GM21619 (cell line): Measurements from ENCODE around the gene RAB25.
A peak's percentile ranks its signal among the peaks of the same experiment; 100 is the strongest.

Source experiments
- ATAC-seq: cut with Tn5 transposase; IDR thresholded peaks from one replicate; pipeline ENCODE4 v1.9.1; 2021; ENCODE audit not compliant: unreplicated experiment

RAB25 gene

GRCh38 chr1:156100205-156100995 lies 39.4 kb downstream of the RAB25 start:
- ATAC-seq, result no peak

DNA sequence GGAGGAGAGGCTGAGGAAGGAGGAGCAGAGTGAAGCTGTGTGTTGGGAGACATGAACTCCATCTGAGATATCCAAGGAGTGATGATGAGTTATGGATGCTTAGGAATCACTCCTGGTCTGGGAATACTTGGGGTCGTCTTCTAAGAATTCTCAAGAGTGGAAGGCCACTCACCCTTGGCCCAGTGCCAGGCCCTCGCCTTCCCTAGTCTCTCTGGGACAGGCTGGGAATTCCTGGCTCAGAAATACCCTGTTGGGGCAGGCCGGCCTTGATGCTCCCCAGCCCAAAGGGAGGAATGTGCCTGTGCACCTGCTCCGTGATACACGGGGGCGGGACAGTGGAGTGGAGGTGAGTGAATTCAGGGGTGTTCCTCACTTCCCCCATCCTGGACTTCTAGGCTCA lies 40.9 kb downstream of the RAB25 start:
- ATAC-seq, result no peak

DNA sequence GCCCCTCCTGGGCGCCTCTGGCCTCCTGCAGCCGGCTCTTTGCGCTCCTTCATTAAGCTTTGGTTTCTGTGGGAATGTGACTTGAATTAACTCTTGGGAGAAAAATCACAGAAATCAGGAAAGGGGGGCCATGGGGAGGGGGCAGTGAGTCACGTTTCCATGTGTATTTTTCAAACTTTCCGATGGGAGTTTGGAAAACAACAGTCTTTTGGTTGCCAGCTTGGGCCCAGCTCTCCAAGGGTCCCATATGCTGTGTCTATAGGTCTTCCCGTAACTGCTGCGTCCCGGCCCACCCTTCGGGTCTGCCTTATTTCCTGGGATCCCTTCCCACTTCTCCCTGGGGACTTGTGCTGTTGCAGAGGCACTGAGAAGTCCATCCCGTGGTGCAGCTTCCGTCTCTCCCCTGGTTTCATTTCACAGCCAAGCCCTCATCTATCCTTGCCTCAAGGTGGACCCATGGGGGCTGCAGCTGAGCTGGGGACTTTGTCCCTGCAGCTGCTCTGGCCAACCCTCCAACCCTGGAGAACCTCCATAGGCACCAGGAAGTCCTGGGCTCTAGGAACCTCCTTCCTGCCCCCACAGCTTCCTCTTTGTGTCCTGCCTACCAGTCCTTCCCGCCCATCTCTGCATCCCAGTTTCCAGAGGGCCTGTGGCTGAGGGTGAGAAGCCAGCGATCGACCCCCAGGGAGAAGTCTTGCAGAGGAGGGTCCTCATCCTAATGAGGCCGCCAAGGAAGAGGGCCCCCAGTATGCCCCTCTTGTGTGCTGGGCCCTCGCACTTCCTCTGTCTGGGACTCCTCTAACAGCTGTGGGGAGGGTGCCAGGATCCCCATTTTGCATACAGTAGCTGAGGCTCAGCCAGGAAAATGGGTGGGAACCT lies 41.9 kb downstream of the RAB25 start:
- no peak for ATAC-seq

GRCh38 chr1:156103521-156103947 lies 42.6 kb downstream of the RAB25 start:
- ATAC-seq, result no peak

GRCh38 chr1:156104065-156104810 lies 43.3 kb downstream of the RAB25 start:
- ATAC-seq, result no peak

DNA sequence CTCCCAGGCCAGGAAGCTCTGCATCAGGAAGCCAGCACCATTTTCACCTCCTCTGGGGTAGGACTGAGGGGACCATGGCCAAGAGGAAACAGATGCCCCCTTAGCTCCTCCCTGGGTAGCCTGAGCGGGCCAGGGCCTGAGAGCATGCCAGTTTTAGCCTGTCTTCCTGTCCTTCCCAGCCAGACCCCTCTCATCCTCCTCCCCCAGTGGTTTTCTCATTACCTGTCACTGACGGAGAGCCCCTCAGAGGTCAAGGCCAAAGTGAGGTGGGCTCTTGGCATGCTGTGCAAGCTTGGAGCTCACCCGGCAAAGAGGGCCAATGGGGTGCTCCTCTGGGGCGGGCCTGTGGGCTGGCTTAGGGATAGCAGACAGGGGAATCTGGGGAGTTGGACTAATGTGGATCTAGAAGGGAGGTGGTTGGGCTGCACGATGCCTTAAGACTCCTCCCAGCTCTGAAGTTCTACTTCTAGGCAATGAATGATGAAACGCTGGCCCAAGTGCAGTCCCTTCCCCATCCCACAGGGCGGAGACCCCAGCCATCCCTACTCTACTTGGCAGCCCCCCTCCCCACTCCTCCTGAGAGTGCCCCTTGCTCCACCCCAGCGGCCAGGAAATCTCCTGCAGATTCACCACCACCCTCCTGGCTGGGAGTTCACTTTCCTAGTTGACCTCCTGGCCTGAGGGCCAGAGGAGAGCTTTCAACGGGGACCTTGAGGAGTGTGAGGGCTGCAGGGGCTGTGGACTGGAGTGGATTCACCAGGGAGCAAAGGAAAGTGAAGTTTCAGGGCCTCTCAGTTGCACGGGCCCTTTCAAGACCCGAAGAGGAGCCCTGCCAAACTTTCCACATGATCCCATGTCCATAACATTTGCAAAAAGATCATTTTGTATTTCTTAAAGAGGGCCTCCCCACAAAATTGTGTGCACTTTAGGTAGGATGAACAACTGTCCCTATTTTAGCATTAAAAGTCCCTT lies 44.2 kb downstream of the RAB25 start:
- ATAC-seq, result no peak

DNA sequence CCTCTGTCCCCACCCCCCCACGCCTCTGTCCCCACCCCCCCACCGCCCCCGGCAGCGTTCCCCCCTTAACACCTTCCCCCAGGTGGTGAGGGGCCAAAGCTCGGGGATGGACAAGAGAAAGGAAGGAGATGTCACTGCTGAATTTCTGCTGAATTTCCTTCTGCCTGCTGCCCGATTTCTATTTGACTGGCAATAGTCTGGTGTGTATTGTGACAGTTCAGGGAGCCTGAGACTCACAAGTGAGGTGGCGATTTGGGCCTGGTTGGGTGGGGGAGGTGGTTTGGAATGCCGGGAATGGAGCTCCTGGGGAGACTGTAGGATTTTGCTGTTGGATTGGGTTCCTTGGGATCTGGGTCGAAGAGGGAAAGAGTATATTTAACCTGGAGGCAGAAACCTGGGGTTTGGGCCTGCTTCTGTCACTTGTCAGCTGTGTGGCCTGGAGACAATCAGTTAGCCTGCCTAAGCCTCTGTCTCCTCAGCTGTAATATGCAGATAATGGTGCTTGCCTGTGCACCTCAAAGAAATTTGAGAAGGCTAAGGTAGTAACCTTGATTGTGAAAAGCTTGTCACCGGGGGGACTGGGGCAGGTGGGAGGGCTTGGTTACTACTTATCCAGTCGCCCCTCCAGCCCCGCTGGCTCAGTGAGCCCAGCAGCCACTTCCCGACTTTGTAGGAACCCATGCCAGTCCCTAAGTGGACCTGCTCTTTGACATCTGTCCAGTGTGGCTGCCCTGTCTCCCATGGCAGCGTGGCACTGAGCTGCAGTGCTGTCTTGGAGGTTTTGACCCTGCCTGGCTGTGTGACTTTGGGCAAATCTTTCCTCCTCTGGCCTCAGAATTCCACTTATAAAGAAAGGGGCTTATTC lies 45.9 kb downstream of the RAB25 start:
- no peak for ATAC-seq

GRCh38 chr1:156108057-156108456 lies 47.1 kb downstream of the RAB25 start:
- no peak for ATAC-seq

DNA sequence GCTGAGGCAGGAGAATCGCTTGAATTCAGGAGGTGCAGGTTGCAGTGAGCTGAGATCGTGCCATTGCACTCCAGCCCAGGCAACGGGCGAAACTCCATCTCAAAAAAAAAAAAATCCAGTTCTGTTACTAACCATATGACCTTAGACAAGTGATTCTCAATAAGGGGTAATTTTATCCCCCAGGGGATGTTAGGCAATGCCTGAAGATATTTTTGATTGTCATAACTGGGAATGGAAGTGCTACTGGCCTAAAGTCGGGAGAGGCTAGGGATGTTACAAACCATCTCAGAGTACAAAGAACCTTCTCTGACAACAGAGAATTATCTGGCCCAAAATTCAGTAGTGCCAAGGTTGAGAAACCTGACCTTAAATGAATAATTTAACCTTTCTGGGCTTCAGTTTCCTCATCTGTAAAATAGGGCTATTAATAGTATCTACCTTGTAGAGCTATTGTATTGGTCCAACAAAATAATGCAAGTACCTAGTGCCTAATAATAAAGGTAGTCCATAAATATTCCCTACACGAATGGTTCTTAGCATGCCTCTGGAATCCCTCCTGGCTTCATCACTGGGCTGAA lies 47.8 kb downstream of the RAB25 start:
- ATAC-seq, result no peak

- no peak for ATAC-seq
Observed at GRCh38 chr1:156110252-156110651, 49.3 kb downstream of the RAB25 start.

- no peak for ATAC-seq
Observed at GRCh38 chr1:156111355-156111962, 50.5 kb downstream of the RAB25 start.

DNA sequence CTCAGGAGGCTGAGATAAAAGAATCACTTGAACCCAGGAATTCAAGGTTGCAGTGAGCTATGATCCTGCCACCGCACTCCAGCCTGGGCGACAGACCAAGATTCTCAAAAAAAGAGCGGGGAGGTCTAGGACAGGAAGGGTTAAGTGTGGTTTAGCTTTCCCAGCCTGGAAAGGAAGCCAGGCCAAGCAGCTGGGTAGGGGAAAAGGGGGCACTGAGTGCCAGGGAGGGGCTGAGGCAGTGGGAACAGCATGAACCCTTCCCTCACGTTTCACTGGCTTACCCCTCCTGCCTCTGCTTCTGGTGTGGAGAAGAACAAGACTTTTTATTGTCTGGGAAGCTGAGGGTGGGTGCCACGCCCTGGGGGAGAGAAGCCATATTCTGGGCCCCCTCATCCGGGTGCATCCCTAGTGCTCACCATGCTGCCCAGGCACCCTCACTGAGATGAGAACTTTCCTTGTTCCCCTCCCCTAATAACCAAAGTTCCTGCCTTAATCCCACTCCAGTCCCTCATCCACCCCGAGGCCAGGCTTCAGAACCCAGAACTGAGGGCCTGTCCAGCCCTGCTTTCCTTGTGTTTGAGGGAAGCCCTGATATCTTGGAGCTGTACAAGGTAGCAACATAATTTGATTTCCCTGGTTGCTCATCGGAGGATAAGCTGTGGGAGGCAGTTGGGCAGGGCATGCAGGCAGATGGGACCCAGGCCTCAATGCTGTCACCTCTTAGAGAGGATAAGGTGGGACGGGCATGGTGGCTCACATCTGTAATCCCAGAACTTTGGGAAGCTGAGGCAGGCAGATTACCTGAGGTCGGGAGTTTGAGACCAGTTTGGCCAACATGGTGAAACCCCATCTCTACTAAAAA lies 51.5 kb downstream of the RAB25 start:
- no peak for ATAC-seq

GRCh38 chr1:156113282-156113950 lies 52.5 kb downstream of the RAB25 start:
- ATAC-seq, result no peak

DNA sequence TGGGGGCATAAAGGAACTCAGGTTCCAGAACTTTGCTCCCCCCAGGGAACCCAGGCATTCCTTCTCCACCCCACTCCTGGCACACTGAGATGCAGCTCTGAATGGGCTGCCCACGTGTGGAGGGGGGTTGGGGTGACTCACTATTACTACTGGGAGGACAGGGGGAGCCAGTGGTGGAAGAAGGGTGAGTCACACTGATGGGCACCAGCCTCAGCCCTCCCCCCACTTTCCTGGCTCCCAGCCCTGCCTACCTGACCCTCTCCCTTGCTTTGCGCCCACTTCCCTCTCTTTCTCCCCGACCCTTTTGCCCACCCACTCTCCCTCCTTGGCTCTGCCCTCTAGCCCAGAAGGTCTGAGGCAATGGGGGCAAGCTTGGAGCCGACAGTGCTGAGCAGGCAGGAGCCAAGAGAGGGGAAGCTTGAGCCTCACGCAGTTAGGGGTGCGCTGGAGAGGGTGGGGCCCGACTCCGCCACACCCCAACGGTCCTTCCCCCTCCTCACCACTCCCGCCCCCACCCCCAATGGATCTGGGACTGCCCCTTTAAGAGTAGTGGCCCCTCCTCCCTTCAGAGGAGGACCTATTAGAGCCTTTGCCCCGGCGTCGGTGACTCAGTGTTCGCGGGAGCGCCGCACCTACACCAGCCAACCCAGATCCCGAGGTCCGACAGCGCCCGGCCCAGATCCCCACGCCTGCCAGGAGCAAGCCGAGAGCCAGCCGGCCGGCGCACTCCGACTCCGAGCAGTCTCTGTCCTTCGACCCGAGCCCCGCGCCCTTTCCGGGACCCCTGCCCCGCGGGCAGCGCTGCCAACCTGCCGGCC lies 53.4 kb downstream of the RAB25 start, which contains the start of gene LMNA:
Gene LMNA (plus strand): TSS at position 611 of the 818 bp plus-strand sequence. CDS start 208 bp downstream, outside the sequence.
- ATAC-seq, result peak; percentile 70

DNA sequence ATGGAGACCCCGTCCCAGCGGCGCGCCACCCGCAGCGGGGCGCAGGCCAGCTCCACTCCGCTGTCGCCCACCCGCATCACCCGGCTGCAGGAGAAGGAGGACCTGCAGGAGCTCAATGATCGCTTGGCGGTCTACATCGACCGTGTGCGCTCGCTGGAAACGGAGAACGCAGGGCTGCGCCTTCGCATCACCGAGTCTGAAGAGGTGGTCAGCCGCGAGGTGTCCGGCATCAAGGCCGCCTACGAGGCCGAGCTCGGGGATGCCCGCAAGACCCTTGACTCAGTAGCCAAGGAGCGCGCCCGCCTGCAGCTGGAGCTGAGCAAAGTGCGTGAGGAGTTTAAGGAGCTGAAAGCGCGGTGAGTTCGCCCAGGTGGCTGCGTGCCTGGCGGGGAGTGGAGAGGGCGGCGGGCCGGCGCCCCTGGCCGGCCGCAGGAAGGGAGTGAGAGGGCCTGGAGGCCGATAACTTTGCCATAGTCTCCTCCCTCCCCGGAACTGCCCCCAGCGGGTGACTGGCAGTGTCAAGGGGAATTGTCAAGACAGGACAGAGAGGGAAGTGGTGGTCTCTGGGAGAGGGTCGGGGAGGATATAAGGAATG lies 54.1 kb downstream of the RAB25 start:
- ATAC-seq, result no peak
